Ishikawa (cell line): ENCODE measurements around the gene CDR2.

Experiments
- CEBPB ChIP-seq: IDR thresholded peaks from 2 replicates; pipeline ENCODE4 v1.6.1; 2012
- CREB1 ChIP-seq: IDR thresholded peaks from 2 replicates; pipeline ENCODE4 v1.6.1; 2012; ENCODE audit warnings: low read depth
- EGR1 ChIP-seq: IDR thresholded peaks from 2 replicates; pipeline ENCODE4 v1.6.1; 2012
- EP300 ChIP-seq: IDR thresholded peaks from 2 replicates; pipeline ENCODE4 v1.6.1; 2012; ENCODE audit warnings: borderline replicate concordance
- FOXM1 ChIP-seq: IDR thresholded peaks from 2 replicates; pipeline ENCODE4 v1.6.1; 2012; ENCODE audit warnings: low read depth, borderline replicate concordance
- MAX ChIP-seq: IDR thresholded peaks from 2 replicates; pipeline ENCODE4 v1.6.1; 2012
- NFIC ChIP-seq: IDR thresholded peaks from 2 replicates; pipeline ENCODE4 v1.6.1; 2012
- RAD21 ChIP-seq: IDR thresholded peaks from 2 replicates; pipeline ENCODE4 v1.6.1; 2012; ENCODE audit warnings: low read depth
- TAF1 ChIP-seq: IDR thresholded peaks from 2 replicates; pipeline ENCODE4 v1.6.1; 2012; ENCODE audit warnings: low read depth, mild to moderate bottlenecking
- TCF12 ChIP-seq: IDR thresholded peaks from 2 replicates; pipeline ENCODE4 v1.6.1; 2012; ENCODE audit warnings: low read depth
- TEAD4 ChIP-seq: IDR thresholded peaks from 2 replicates; pipeline ENCODE4 v1.6.1; 2012
- USF1 ChIP-seq: IDR thresholded peaks from 2 replicates; pipeline ENCODE4 v1.6.1; 2012
- YY1 ChIP-seq: IDR thresholded peaks from 2 replicates; pipeline ENCODE4 v1.6.1; 2012; ENCODE audit warnings: low read depth
- ZBTB7A ChIP-seq: IDR thresholded peaks from 2 replicates; pipeline ENCODE4 v1.6.1; 2012; ENCODE audit warnings: low read depth
- TF ChIP-seq, protein P1 (sequence below): IDR thresholded peaks from 2 replicates; pipeline ENCODE4 v1.6.1; 2012; ENCODE audit warnings: low read depth, mild to moderate bottlenecking

CDR2 gene

DNA sequence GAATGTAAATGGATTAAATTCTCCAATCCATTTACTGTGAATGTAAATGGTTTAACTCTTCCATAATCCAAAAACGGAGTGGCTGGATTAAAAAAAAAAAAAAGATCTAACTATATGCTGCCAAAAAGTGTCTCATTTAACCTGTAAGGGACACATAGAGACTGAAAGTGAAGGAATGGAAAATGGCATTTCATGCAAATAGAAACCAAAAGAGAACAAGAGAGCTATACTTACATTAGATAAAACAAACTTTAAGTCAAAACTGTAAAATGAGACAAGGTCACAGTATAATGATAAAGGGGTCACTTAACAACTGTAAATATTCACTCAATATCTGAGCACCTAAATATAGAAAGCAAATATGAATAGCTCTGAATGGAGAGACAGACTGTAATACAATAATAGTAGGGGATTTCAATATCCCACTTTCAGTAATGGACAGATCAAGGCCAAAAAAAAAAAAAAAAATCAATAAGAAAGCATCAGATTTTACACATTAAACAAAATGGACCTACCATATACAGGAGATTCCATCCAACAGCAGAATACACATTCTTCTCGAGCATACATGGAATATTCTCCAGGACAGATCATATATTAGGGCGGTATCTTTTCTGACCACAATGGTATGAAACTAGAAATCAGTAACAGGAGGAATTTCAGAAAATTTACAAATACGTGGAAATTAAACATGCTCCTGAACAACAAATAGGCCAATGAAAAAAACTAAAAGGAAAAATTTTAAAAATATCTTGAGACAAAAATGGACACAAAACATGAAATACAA lies 36.4 kb downstream of the CDR2 start:
- TF ChIP-seq, protein P1, sequence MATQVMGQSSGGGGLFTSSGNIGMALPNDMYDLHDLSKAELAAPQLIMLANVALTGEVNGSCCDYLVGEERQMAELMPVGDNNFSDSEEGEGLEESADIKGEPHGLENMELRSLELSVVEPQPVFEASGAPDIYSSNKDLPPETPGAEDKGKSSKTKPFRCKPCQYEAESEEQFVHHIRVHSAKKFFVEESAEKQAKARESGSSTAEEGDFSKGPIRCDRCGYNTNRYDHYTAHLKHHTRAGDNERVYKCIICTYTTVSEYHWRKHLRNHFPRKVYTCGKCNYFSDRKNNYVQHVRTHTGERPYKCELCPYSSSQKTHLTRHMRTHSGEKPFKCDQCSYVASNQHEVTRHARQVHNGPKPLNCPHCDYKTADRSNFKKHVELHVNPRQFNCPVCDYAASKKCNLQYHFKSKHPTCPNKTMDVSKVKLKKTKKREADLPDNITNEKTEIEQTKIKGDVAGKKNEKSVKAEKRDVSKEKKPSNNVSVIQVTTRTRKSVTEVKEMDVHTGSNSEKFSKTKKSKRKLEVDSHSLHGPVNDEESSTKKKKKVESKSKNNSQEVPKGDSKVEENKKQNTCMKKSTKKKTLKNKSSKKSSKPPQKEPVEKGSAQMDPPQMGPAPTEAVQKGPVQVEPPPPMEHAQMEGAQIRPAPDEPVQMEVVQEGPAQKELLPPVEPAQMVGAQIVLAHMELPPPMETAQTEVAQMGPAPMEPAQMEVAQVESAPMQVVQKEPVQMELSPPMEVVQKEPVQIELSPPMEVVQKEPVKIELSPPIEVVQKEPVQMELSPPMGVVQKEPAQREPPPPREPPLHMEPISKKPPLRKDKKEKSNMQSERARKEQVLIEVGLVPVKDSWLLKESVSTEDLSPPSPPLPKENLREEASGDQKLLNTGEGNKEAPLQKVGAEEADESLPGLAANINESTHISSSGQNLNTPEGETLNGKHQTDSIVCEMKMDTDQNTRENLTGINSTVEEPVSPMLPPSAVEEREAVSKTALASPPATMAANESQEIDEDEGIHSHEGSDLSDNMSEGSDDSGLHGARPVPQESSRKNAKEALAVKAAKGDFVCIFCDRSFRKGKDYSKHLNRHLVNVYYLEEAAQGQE: no peak
- TF ChIP-seq FOXM1: no peak
- no peak for TF ChIP-seq TAF1
- TF ChIP-seq TEAD4: no peak
- TF ChIP-seq YY1: no peak
- TF ChIP-seq CEBPB: no peak
- no peak for TF ChIP-seq EP300
- TF ChIP-seq NFIC: no peak
- no peak for TF ChIP-seq ZBTB7A
- TF ChIP-seq RAD21: no peak
- no peak for TF ChIP-seq EGR1
- TF ChIP-seq USF1: no peak
- no peak for TF ChIP-seq TCF12
- no peak for TF ChIP-seq CREB1
- TF ChIP-seq MAX: no peak

- TF ChIP-seq TCF12: no peak
- TF ChIP-seq NFIC: no peak
- TF ChIP-seq EGR1: no peak
- TF ChIP-seq USF1: no peak
- TF ChIP-seq CEBPB: no peak
- no peak for TF ChIP-seq TEAD4
- TF ChIP-seq, protein P1: no peak
- TF ChIP-seq TAF1: no peak
- TF ChIP-seq FOXM1: no peak
- TF ChIP-seq EP300: no peak
- no peak for TF ChIP-seq YY1
- TF ChIP-seq CREB1: no peak
- no peak for TF ChIP-seq ZBTB7A
- no peak for TF ChIP-seq RAD21
- no peak for TF ChIP-seq MAX
Measured at GRCh38 chr16:22337045-22337444, 37.4 kb downstream of the CDR2 start.

- TF ChIP-seq NFIC: no peak
- TF ChIP-seq TCF12: no peak
Measured at GRCh38 chr16:22336581-22336980, 37.8 kb downstream of the CDR2 start.

DNA sequence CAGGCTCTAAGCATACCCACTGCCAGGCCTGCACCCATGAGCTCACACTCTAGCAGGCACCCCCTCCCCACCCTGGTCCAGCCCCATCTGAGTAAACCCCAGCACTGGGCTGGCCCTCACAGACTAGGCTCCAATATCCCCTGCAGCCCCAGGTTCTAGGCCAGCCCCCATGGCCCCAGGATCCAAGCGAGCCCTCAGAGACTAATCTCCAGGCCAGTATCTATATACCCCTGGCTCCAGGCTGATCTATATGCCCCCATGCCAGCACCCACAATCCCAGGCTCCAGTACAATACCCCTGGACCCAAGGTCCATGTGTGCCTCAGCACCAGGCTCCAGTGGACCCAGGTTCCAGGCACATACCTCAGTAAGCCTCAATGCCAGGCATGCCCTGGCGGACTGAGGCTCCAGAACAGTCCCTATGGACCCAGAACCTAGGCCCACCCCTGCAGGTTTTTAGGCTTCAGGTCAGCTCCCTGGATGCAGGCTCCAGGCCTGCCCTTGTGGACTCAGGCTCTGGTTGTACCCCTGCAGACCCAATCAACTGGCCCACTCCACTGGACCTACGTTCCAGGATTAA lies 38.7 kb downstream of the CDR2 start:
- no peak for TF ChIP-seq ZBTB7A

- no peak for TF ChIP-seq USF1
- no peak for TF ChIP-seq TCF12
- no peak for TF ChIP-seq CEBPB
- no peak for TF ChIP-seq FOXM1
- TF ChIP-seq MAX: no peak
- TF ChIP-seq ZBTB7A: no peak
- no peak for TF ChIP-seq TEAD4
- no peak for TF ChIP-seq RAD21
- no peak for TF ChIP-seq YY1
- TF ChIP-seq, protein P1: no peak
Measured at GRCh38 chr16:22333457-22333994, 40.9 kb downstream of the CDR2 start.
